HFF-Myc (cell line): ENCODE results near the gene IFNL1.

Experiments used
- DNase-seq: peaks from one replicate; pipeline ENCODE4 v3.0.0-alpha.2; 2011; ENCODE audit warnings: low read depth; ENCODE audit errors: extremely low read depth
- H3K4me3 ChIP-seq: replicated peaks from 2 replicates; pipeline ENCODE4 v1.5.1; 2011; ENCODE audit warnings: low read depth, mild to moderate bottlenecking, control low read depth, low read length
- TF ChIP-seq, protein P1 (sequence below): IDR thresholded peaks from 2 replicates; pipeline ENCODE4 v1.5.1; 2012; ENCODE audit warnings: mild to moderate bottlenecking, low read depth, low read length, control low read depth; ENCODE audit errors: missing control alignments

Gene IFNL1

DNA sequence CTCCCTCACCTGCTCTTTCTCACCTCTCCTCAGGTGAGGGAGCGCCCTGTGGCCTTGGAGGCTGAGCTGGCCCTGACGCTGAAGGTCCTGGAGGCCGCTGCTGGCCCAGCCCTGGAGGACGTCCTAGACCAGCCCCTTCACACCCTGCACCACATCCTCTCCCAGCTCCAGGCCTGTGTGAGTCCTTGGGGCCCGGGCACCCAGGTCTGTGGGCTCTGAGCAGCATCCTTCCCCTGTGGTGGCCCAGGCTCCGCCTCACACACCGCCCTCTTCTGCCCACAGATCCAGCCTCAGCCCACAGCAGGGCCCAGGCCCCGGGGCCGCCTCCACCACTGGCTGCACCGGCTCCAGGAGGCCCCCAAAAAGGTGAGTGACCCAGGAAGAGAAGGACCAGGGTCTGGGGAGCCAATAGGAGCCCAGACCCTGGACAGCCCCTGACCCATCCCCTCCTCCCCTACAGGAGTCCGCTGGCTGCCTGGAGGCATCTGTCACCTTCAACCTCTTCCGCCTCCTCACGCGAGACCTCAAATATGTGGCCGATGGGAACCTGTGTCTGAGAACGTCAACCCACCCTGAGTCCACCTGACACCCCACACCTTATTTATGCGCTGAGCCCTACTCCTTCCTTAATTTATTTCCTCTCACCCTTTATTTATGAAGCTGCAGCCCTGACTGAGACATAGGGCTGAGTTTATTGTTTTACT is 1.9 kb downstream of the IFNL1 start:
- no peak for DNase-seq
- TF ChIP-seq, protein P1, sequence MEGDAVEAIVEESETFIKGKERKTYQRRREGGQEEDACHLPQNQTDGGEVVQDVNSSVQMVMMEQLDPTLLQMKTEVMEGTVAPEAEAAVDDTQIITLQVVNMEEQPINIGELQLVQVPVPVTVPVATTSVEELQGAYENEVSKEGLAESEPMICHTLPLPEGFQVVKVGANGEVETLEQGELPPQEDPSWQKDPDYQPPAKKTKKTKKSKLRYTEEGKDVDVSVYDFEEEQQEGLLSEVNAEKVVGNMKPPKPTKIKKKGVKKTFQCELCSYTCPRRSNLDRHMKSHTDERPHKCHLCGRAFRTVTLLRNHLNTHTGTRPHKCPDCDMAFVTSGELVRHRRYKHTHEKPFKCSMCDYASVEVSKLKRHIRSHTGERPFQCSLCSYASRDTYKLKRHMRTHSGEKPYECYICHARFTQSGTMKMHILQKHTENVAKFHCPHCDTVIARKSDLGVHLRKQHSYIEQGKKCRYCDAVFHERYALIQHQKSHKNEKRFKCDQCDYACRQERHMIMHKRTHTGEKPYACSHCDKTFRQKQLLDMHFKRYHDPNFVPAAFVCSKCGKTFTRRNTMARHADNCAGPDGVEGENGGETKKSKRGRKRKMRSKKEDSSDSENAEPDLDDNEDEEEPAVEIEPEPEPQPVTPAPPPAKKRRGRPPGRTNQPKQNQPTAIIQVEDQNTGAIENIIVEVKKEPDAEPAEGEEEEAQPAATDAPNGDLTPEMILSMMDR, result no peak
- H3K4me3 ChIP-seq, result no peak overlapping the region

- TF ChIP-seq, protein P1, result no peak
- no peak for DNase-seq
- no peak overlapping the region for H3K4me3 ChIP-seq
Observed at GRCh38 chr19:39299404-39299803, 3.2 kb downstream of the IFNL1 start.

DNA sequence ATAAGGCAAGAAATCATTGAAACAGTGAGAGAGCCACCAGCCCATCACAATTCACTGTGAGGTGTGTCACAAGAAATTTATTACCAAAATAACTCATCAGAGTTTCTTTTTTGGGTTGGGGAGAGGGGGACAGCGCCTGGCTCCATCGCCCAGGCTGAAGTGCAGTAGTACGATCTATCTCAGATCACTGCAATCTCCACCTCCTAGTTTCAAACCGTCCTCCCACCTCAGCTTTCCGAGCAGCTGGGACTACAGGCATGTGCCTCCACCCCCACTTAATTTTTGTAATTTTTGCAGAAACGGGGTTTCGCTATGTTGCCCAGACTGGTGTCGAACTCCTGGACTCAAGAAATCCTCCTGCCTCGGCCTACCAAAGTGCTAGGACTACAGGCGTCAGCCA is 3.6 kb downstream of the IFNL1 start:
- no peak overlapping the region for H3K4me3 ChIP-seq
- TF ChIP-seq, protein P1, result no peak
- no peak for DNase-seq

DNA sequence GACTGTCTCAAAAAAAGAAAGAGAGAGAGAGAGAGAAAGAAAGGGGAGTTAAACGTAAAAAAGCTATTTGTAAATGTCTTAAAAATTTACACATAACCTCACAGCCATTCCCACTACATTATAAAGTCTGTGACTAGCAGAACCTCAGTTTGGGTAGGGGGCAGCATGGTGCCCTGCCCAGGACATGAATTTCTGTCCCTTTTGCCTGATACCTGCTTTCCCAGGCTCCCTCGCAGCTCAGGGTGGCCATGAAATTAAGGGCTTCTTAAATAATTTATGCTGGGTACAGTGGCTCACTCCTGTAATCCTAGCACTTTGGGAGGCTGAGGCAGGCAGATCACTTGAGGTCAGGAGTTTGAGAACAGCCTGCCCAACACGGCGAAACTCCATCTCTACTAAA is 4.8 kb downstream of the IFNL1 start:
- H3K4me3 ChIP-seq, result no peak overlapping the region
- no peak for DNase-seq
- TF ChIP-seq, protein P1, result no peak

DNA sequence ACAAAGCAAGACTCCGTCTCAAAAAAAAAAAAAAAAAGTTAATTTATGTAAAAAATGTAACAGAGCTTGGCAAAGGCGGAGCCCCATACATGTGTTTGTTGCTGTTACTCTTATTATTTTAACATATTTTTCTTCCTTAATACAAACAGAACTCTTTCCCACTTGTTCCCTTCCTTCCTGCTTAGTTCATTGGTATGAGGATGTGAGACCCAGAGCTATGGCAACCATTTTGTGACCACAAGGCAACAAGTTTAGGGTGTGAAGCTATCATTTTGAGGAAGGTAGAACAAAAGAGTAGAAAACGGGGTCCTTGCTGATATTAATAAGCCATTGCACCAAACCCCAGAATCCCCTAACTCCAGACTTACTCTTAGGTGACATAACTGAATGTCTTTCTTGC is 5.4 kb downstream of the IFNL1 start:
- no peak for DNase-seq
- H3K4me3 ChIP-seq, result no peak overlapping the region
- TF ChIP-seq, protein P1, result no peak

- H3K4me3 ChIP-seq, result no peak overlapping the region
- DNase-seq, result no peak
- TF ChIP-seq, protein P1, result no peak
Observed at GRCh38 chr19:39303373-39304184, 7.4 kb downstream of the IFNL1 start.
